ENCODE data around the gene DHRS2. TPM values are rescaled to one million over a fixed set of nuclear protein-coding genes. Genes with fewer than 3 reads are reported as not detected.

Gene DHRS2
- total and polyA plus RNA-seq, 2 of the 13 experiments (the other 11 are each of a cell fraction or from before 2014, with no cell fraction given), result 1,621 to 3,021 TPM

DNA sequence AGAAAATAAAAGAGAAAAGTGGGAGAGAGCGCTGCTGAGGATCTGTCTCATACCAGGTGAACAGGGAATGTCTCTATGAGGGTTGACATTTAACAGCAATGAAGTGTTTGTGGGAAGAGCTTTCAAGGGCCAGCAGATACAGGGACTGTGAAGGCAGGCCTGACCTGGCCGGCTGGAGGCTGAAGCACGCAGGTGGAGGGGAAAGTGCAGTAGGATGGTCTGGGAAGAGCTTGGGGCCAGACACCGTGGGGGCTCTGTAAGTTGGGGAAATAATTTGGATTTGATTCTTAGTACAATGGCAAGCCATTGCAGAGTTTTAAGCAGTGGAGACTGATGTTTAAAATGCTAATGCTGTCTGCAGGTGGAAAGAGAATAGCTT, 23.8 kb upstream of the DHRS2 start (continued):
- TF ChIP-seq, protein P1, sequence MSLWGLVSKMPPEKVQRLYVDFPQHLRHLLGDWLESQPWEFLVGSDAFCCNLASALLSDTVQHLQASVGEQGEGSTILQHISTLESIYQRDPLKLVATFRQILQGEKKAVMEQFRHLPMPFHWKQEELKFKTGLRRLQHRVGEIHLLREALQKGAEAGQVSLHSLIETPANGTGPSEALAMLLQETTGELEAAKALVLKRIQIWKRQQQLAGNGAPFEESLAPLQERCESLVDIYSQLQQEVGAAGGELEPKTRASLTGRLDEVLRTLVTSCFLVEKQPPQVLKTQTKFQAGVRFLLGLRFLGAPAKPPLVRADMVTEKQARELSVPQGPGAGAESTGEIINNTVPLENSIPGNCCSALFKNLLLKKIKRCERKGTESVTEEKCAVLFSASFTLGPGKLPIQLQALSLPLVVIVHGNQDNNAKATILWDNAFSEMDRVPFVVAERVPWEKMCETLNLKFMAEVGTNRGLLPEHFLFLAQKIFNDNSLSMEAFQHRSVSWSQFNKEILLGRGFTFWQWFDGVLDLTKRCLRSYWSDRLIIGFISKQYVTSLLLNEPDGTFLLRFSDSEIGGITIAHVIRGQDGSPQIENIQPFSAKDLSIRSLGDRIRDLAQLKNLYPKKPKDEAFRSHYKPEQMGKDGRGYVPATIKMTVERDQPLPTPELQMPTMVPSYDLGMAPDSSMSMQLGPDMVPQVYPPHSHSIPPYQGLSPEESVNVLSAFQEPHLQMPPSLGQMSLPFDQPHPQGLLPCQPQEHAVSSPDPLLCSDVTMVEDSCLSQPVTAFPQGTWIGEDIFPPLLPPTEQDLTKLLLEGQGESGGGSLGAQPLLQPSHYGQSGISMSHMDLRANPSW (CRISPR knock-in tag; IDR thresholded peaks at IDR 0.05; ENCODE audit: borderline replicate concordance), result no peak
- TF ChIP-seq ZNF225 (CRISPR knock-in tag; IDR thresholded peaks at IDR 0.05) (peak; percentile 48; the same call in 1 of the 2 replicates), ZNF20 (CRISPR knock-in tag; IDR thresholded peaks at IDR 0.05) (no peak), ZFP62 (CRISPR knock-in tag; IDR thresholded peaks at IDR 0.05) (no peak), ZSCAN25 (CRISPR knock-in tag; IDR thresholded peaks at IDR 0.05) (no peak), ZNF329 (CRISPR knock-in tag; IDR thresholded peaks at IDR 0.05; ENCODE audit: low read depth) (no peak), ELF3 (CRISPR knock-in tag; IDR thresholded peaks at IDR 0.05) (no peak), GTF2F1 (IDR thresholded peaks at IDR 0.05; ENCODE audit: low read length) (no peak), HNF4G (IDR thresholded peaks at IDR 0.05; ENCODE audit: borderline replicate concordance, low read depth, low read length) (no peak), HNF4G (CRISPR knock-in tag; IDR thresholded peaks at IDR 0.05; ENCODE audit: borderline replicate concordance, low read depth) (peak; percentile 70; the same call in 1 of the 2 replicates), ZFP36L1 (CRISPR knock-in tag; IDR thresholded peaks at IDR 0.05) (peak; percentile 32; the same call in 1 of the 2 replicates), DPF2 (CRISPR knock-in tag; IDR thresholded peaks at IDR 0.05; ENCODE audit: borderline replicate concordance, low read depth) (peak; percentile 3; the same call in 1 of the 2 replicates), ZC3H13 (CRISPR knock-in tag; IDR thresholded peaks at IDR 0.05) (0 out of 2 replicates have a peak, but pooled peaks have one; percentile 10), ZNF724P (CRISPR knock-in tag; IDR thresholded peaks at IDR 0.05; ENCODE audit: borderline replicate concordance) (no peak), NFKB2 (CRISPR knock-in tag; IDR thresholded peaks at IDR 0.05; ENCODE audit: borderline replicate concordance) (no peak), DMAP1 (CRISPR knock-in tag; IDR thresholded peaks at IDR 0.05) (no peak), ZNF234 (CRISPR knock-in tag; conservative IDR thresholded peaks at IDR 0.05) (no peak), ZKSCAN5 (CRISPR knock-in tag; IDR thresholded peaks at IDR 0.05) (no peak; the same call in 1 of the 2 replicates), ATM (IDR thresholded peaks at IDR 0.05; ENCODE audit: borderline replicate concordance) (no peak), PHF8 (CRISPR knock-in tag; IDR thresholded peaks at IDR 0.05) (0 out of 2 replicates have a peak, but pooled peaks have one; percentile 10), ZNF878 (CRISPR knock-in tag; IDR thresholded peaks at IDR 0.05) (no peak), NFYB (CRISPR knock-in tag; IDR thresholded peaks at IDR 0.05) (no peak)
- TF ChIP-seq, protein P2, sequence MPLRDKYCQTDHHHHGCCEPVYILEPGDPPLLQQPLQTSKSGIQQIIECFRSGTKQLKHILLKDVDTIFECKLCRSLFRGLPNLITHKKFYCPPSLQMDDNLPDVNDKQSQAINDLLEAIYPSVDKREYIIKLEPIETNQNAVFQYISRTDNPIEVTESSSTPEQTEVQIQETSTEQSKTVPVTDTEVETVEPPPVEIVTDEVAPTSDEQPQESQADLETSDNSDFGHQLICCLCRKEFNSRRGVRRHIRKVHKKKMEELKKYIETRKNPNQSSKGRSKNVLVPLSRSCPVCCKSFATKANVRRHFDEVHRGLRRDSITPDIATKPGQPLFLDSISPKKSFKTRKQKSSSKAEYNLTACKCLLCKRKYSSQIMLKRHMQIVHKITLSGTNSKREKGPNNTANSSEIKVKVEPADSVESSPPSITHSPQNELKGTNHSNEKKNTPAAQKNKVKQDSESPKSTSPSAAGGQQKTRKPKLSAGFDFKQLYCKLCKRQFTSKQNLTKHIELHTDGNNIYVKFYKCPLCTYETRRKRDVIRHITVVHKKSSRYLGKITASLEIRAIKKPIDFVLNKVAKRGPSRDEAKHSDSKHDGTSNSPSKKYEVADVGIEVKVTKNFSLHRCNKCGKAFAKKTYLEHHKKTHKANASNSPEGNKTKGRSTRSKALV (CRISPR knock-in tag; IDR thresholded peaks at IDR 0.05), result no peak
- TF ChIP-seq, protein P3, sequence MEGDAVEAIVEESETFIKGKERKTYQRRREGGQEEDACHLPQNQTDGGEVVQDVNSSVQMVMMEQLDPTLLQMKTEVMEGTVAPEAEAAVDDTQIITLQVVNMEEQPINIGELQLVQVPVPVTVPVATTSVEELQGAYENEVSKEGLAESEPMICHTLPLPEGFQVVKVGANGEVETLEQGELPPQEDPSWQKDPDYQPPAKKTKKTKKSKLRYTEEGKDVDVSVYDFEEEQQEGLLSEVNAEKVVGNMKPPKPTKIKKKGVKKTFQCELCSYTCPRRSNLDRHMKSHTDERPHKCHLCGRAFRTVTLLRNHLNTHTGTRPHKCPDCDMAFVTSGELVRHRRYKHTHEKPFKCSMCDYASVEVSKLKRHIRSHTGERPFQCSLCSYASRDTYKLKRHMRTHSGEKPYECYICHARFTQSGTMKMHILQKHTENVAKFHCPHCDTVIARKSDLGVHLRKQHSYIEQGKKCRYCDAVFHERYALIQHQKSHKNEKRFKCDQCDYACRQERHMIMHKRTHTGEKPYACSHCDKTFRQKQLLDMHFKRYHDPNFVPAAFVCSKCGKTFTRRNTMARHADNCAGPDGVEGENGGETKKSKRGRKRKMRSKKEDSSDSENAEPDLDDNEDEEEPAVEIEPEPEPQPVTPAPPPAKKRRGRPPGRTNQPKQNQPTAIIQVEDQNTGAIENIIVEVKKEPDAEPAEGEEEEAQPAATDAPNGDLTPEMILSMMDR (CRISPR knock-in tag; IDR thresholded peaks at IDR 0.05), result no peak
- TF ChIP-seq, protein P4, sequence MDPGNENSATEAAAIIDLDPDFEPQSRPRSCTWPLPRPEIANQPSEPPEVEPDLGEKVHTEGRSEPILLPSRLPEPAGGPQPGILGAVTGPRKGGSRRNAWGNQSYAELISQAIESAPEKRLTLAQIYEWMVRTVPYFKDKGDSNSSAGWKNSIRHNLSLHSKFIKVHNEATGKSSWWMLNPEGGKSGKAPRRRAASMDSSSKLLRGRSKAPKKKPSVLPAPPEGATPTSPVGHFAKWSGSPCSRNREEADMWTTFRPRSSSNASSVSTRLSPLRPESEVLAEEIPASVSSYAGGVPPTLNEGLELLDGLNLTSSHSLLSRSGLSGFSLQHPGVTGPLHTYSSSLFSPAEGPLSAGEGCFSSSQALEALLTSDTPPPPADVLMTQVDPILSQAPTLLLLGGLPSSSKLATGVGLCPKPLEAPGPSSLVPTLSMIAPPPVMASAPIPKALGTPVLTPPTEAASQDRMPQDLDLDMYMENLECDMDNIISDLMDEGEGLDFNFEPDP (CRISPR knock-in tag; conservative IDR thresholded peaks at IDR 0.05), result 0 out of 2 replicates have a peak, but pooled peaks have one; percentile 84

Measured in HepG2 (cell line).